HG02588 (cell line): ENCODE results near the gene ITPKC.

Experiments used
- ATAC-seq: cut with Tn5 transposase; IDR thresholded peaks from one replicate; pipeline ENCODE4 v1.9.1; 2021; ENCODE audit warnings: mild to moderate bottlenecking, moderate library complexity; ENCODE audit not compliant: unreplicated experiment

Gene ITPKC

GRCh38 chr19:40690050-40690692 lies 26.7 kb upstream of the ITPKC start, which contains the start of gene NUMBL:
TSS of gene NUMBL (minus strand) at chr19:40690651. CDS start at chr19:40690483, 168 bp downstream.
- no peak for ATAC-seq

- ATAC-seq, result peak; percentile 62
These were observed 26.1 kb upstream of the ITPKC start for GRCh38 chr19:40690693-40691420.

- no peak for ATAC-seq
These were observed 25.3 kb upstream of the ITPKC start for GRCh38 chr19:40691421-40692211.

- no peak for ATAC-seq
These were observed 24.7 kb upstream of the ITPKC start for GRCh38 chr19:40692212-40692551.

- no peak for ATAC-seq
These were observed 23.6 kb upstream of the ITPKC start for GRCh38 chr19:40693150-40693788.

- no peak for ATAC-seq
These were observed 23.0 kb upstream of the ITPKC start for GRCh38 chr19:40693896-40694295.

- no peak for ATAC-seq
These were observed 21.0 kb upstream of the ITPKC start for GRCh38 chr19:40695881-40696280.

DNA sequence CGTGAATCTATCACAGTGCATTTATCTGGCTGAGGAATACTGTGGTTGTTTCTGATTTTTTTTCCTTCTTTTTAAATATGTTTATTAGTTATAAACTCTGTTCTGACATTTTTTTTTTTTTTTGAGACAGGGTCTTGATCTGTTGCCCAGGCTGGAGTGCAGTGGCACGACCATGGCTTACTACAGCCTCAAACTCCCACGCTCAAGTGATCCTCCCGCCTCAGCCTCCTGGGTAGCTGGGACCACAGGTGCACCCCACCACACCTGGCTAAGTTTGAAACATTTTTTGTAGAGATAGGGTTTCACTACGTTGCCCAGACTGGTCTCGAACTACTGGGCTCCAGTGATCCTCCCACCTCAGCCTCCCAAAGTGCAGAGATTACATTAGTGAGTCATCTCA lies 19.9 kb upstream of the ITPKC start:
- ATAC-seq, result no peak

DNA sequence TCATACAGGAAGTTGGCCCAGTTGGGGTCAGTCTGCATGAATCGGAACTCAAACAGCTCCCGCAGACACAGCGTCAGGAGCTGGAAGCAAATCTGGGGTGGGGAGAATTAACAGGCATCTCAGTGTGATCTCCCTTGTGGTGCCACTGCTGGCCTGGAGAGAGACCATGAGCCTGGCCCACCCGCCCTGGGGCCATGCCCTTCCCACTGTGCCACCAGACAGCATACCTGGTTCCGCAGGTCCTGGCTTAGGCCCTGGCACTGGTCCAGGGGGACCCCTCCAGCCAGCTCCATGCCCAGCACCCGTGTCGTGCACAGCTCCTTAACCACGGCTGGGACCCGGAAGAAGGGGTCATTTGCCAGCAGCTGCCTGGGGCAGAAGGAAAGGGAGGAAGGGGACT lies 16.8 kb upstream of the ITPKC start:
- ATAC-seq, result no peak

GRCh38 chr19:40701758-40702157 lies 15.2 kb upstream of the ITPKC start:
- no peak for ATAC-seq

- no peak for ATAC-seq
These were observed 14.4 kb upstream of the ITPKC start for GRCh38 chr19:40702337-40703012.

- ATAC-seq, result no peak
These were observed 13.7 kb upstream of the ITPKC start for GRCh38 chr19:40703029-40703755.

DNA sequence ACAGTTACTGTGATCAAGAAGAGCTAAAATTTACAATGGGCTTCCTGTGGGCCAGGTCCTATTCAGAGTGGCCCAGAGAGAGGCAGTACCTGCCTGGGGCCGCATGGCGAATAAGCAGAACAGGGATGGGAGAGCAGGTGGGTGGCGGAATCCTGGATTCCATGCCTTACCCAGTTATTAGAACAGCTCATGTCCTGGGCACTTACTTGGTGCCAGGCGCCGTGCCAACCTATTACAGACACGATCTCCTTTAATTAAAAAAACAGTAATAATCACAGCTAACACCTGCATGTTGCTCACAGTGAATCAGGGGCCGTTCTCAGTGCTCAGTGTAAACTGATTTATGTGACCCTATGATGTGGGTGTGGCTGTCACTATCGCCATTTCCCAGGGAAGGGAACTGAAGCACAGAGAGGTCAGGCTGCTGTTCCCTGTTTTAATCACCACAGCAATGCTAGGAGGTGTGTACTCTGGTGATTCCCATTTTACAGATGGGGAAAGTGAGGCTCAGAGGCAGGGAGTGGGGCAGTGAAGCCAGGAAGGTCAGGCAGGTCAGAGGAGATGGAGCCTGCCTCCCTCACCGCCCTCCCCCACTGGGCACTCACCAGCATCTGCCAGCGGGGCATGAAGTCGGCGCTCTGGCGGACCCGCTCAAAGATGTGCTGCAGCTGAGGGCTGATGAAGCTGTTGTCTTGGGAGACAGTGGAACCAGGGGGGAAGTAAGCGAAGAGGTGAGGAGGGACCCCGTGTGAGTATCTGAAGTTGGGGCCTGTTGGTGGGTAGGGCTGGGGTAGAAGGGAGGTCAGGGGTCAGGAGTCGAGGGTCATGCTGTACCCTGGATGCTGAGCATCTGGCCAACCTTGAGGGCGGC lies 12.2 kb upstream of the ITPKC start:
- ATAC-seq, result no peak

- no peak for ATAC-seq
These were observed 11.6 kb upstream of the ITPKC start for GRCh38 chr19:40705362-40705651.

DNA sequence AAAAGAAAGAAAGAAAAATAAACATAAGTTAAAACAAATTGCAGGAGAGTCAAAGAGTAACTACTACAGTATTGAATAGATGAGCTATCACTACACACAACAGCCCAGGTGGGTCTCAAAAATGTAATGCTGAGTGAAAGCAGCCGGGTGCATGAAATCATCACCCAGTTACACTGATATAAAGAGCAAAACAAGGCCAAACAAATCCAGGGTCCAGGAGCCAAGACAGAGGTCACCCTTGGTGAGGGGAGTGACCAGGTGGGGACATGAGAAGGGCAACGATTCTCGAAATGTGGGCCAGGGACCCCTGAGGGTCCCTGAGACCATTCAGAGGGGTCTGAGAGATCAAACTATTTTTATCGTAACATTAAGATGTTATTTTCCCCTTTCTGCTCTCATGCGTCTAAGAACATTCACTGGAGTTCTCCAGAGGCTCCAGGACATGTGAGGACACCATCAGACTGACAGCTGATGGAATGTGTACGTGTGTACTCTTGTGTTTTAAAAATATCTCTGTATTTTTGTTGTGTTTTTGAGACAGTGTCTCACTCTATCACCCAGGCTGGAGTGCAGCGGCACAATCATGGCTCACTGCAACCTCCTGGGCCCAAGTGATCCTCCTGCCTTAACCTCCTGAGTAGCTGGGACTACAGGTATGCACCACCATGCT lies 10.8 kb upstream of the ITPKC start:
- ATAC-seq, result no peak

DNA sequence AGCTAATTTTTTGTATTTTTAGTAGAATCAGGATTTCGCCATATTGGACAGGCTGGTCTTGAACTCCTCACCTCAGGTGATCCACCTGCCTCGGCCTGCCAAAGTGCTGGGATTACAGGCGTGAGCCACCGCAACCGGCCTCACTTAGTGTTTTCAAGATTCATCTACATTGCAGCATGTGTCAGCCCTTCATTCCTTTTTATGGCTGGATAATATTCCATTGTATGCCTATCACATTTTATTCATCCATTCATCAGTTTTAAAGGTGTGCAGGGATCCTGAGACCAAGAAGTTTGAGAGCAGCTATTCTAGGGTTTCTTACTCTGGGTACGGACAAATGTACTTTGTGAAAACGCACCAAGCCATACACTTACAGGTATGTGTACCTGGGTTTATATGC lies 9.3 kb upstream of the ITPKC start:
- ATAC-seq, result no peak

GRCh38 chr19:40709817-40710216 lies 7.1 kb upstream of the ITPKC start:
- ATAC-seq, result no peak

GRCh38 chr19:40713939-40714338 lies 3.0 kb upstream of the ITPKC start:
- no peak for ATAC-seq
